A549 (cell line): ENCODE data around the gene SERPINF2. TPM values are rescaled to one million over a fixed set of nuclear protein-coding genes. Genes with fewer than 3 reads are reported as not detected.

Experiments
- ATAC-seq, 2 experiments: fragments of 200-7000 bp in 1 of 2; fragments of >200 bp in 1 of 2; cut with Nextera tagmentation in 1 of 2; cut with Tn5 transposase in 1 of 2; 3 replicates each; pipeline versions ENCODE4 v1.8.0 to v1.9.1; 2018 to 2020; ENCODE audit warnings: mild to moderate bottlenecking in 1 of 2, moderate library complexity in 1 of 2
- CTCF ChIA-PET: fragments of 300-600 bp; sonication (Branson Sonifier 250); formaldehyde crosslinking; extraction: SDS; loops from one replicate; lab custom pipeline; 2021; ENCODE audit warnings: antibody characterized with exemption, inconsistent platforms; lab: Yijun Ruan, JAX
- POLR2A ChIA-PET: fragments of 350-600 bp; formaldehyde crosslinking; extraction: SDS; loops from one replicate; lab custom pipeline; 2021; ENCODE audit warnings: antibody characterized with exemption, inconsistent platforms; lab: Yijun Ruan, JAX
- DNase-seq, 2 experiments: peaks; one replicate each; pipeline versions ENCODE4 v3.0.0 to v3.0.0-alpha.2; 2011 to 2016; ENCODE audit warnings: low read depth in 1 of 2, low spot score in 1 of 2
- FAIRE-seq: peaks from 2 replicates; lab custom pipeline; 2011; peaks lifted over from hg19 to GRCh38; lab: Jason Lieb, UNC
- H3K27ac ChIP-seq, 2 experiments: fragments of >200 bp; sonication (Bioruptor Twin); formaldehyde crosslinking; 3 replicates each; pipeline ENCODE4 v1.5.1; 2016 to 2017
- H3K4me1 ChIP-seq: fragments of >200 bp; sonication (Bioruptor Twin); formaldehyde crosslinking; 3 replicates; pipeline ENCODE4 v1.6.1; 2016
- H3K4me2 ChIP-seq: fragments of >200 bp; sonication (Bioruptor Twin); formaldehyde crosslinking; 3 replicates; pipeline ENCODE4 v1.6.1; 2016
- H3K4me3 ChIP-seq: fragments of >200 bp; sonication (Bioruptor Twin); formaldehyde crosslinking; 3 replicates; pipeline ENCODE4 v1.5.1; 2016
- H3K9me3 ChIP-seq: fragments of >200 bp; sonication (Bioruptor Twin); formaldehyde crosslinking; 3 replicates; pipeline ENCODE4 v1.6.1; 2016
- BCL3 ChIP-seq: fragments of >200 bp; sonication (Bioruptor Twin); formaldehyde crosslinking; IDR thresholded peaks from 3 replicates; pipeline ENCODE4 v1.6.1; 2016
- BHLHE40 ChIP-seq: IDR thresholded peaks from 2 replicates; pipeline ENCODE4 v1.6.1; 2012; ENCODE audit warnings: low read depth, low read length, inconsistent platforms
- CEBPB ChIP-seq, 2 experiments: fragments of >200 bp in 1 of 2; sonication (Bioruptor Twin) in 1 of 2; formaldehyde crosslinking in 1 of 2; IDR thresholded peaks; 2 replicates each; pipeline ENCODE4 v1.6.1; 2012 to 2016
- CHD2 ChIP-seq: fragments of 150-350 bp; IDR thresholded peaks from 2 replicates; pipeline ENCODE4 v1.6.1; 2014; ENCODE audit warnings: low read length; ENCODE audit not compliant: partially characterized antibody
- CTCF ChIP-seq: fragments of >200 bp; sonication (Bioruptor Twin); formaldehyde crosslinking; IDR thresholded peaks from 3 replicates; pipeline ENCODE4 v1.5.1; 2016
- EHF ChIP-seq: fragments of 250-450 bp; sonication (Bioruptor Pico); IDR thresholded peaks from 2 replicates; pipeline ENCODE4 v1.5.0; 2020; ENCODE audit warnings: mild to moderate bottlenecking
- EHMT2 ChIP-seq: fragments of 200-600 bp; sonication (generic); IDR thresholded peaks from 2 replicates; pipeline ENCODE4 v1.6.1; 2016; ENCODE audit warnings: antibody characterized with exemption, low read depth, mild to moderate bottlenecking, moderate library complexity
- ESRRA ChIP-seq: fragments of 150-350 bp; IDR thresholded peaks from 2 replicates; pipeline ENCODE4 v1.6.1; 2014; ENCODE audit warnings: mild to moderate bottlenecking, low read length, borderline replicate concordance
- FOXS1 ChIP-seq: fragments of 250-450 bp; sonication (Bioruptor Pico); IDR thresholded peaks from 2 replicates; pipeline ENCODE4 v1.5.0; 2020; ENCODE audit warnings: mild to moderate bottlenecking, moderate library complexity
- GATA3 ChIP-seq: IDR thresholded peaks from 2 replicates; pipeline ENCODE4 v1.6.1; 2012; ENCODE audit warnings: borderline replicate concordance
- HES2 ChIP-seq: fragments of >200 bp; sonication (Bioruptor Twin); formaldehyde crosslinking; IDR thresholded peaks from 2 replicates; pipeline ENCODE4 v1.6.1; 2016
- HEYL ChIP-seq: fragments of 250-450 bp; sonication (Bioruptor Pico); IDR thresholded peaks from 2 replicates; pipeline ENCODE4 v1.8.0; 2021; ENCODE audit warnings: mild to moderate bottlenecking, moderate library complexity
- HOXB5 ChIP-seq: fragments of 250-450 bp; sonication (Bioruptor Pico); IDR thresholded peaks from 2 replicates; pipeline ENCODE4 v1.5.0; 2020; ENCODE audit warnings: mild to moderate bottlenecking, moderate library complexity
- KDM1A ChIP-seq: fragments of 200-600 bp; sonication (generic); IDR thresholded peaks from 2 replicates; pipeline ENCODE4 v1.6.1; 2016; ENCODE audit warnings: low read depth, mild to moderate bottlenecking
- MAFK ChIP-seq: fragments of 450-650 bp; IDR thresholded peaks from 2 replicates; pipeline ENCODE4 v1.6.1; 2014; ENCODE audit not compliant: partially characterized antibody
- MAX ChIP-seq: IDR thresholded peaks from 2 replicates; pipeline ENCODE4 v1.6.1; 2012
- MAZ ChIP-seq: fragments of 150-350 bp; IDR thresholded peaks from 2 replicates; pipeline ENCODE4 v1.6.1; 2014; ENCODE audit warnings: antibody characterized with exemption, low read depth, low read length, borderline replicate concordance
- NFE2L2 ChIP-seq: fragments of 150-350 bp; conservative IDR thresholded peaks from 2 replicates; pipeline ENCODE4 v1.6.1; 2014; ENCODE audit warnings: low read length
- NPAS2 ChIP-seq: fragments of 250-450 bp; sonication (Bioruptor Pico); IDR thresholded peaks from 2 replicates; pipeline ENCODE4 v1.8.0; 2022; ENCODE audit warnings: mild to moderate bottlenecking, moderate library complexity, borderline replicate concordance
- PBX3 ChIP-seq: IDR thresholded peaks from 2 replicates; pipeline ENCODE4 v1.6.1; 2012
- POLR2A ChIP-seq: IDR thresholded peaks from 2 replicates; pipeline ENCODE4 v1.6.1; 2012; ENCODE audit warnings: mild to moderate bottlenecking, low read length
- POLR2AphosphoS2 ChIP-seq: conservative IDR thresholded peaks from 2 replicates; pipeline ENCODE4 v1.6.1; 2012; ENCODE audit warnings: low read length, improper control_type of control experiment, inconsistent platforms
- RAD21 ChIP-seq, 2 experiments: fragments of >200 bp in 1 of 2; sonication (Bioruptor Twin) in 1 of 2; formaldehyde crosslinking in 1 of 2; IDR thresholded peaks in 1 of 2; conservative IDR thresholded peaks in 1 of 2; 2 replicates in 1 of 2; 3 replicates in 1 of 2; pipeline ENCODE4 v1.6.1; 2012 to 2018; ENCODE audit warnings: inconsistent platforms in 1 of 2
- RARB ChIP-seq: fragments of 250-450 bp; sonication (Bioruptor Pico); IDR thresholded peaks from 2 replicates; pipeline ENCODE4 v1.8.0; 2021; ENCODE audit warnings: mild to moderate bottlenecking, moderate library complexity
- RCOR1 ChIP-seq: fragments of 150-350 bp; IDR thresholded peaks from 2 replicates; pipeline ENCODE4 v1.6.1; 2014; ENCODE audit warnings: antibody characterized with exemption, low read length, low read depth
- REST ChIP-seq: fragments of 200-600 bp; sonication (generic); IDR thresholded peaks from 2 replicates; pipeline ENCODE4 v1.6.1; 2016; ENCODE audit warnings: antibody characterized with exemption, mild to moderate bottlenecking, moderate library complexity
- RNF2 ChIP-seq: fragments of 200-600 bp; sonication (generic); IDR thresholded peaks from 2 replicates; pipeline ENCODE4 v1.6.1; 2016; ENCODE audit warnings: low read depth, mild to moderate bottlenecking, antibody characterized with exemption, moderate library complexity, borderline replicate concordance
- SMC3 ChIP-seq: fragments of >200 bp; sonication (Bioruptor Twin); formaldehyde crosslinking; IDR thresholded peaks from 3 replicates; pipeline ENCODE4 v1.6.1; 2018; ENCODE audit warnings: inconsistent platforms
- TFCP2L1 ChIP-seq: fragments of 250-450 bp; sonication (Bioruptor Pico); IDR thresholded peaks from 2 replicates; pipeline ENCODE4 v1.5.0; 2021; ENCODE audit warnings: mild to moderate bottlenecking
- USF2 ChIP-seq: fragments of 450-650 bp; IDR thresholded peaks from 2 replicates; pipeline ENCODE4 v1.6.1; 2014; ENCODE audit warnings: antibody characterized with exemption
- ZFP36 ChIP-seq: fragments of 450-650 bp; IDR thresholded peaks from 2 replicates; pipeline ENCODE4 v1.6.1; 2014; ENCODE audit warnings: borderline replicate concordance; ENCODE audit not compliant: partially characterized antibody
- ZNF302 ChIP-seq: fragments of 250-450 bp; sonication (Bioruptor Pico); IDR thresholded peaks from 2 replicates; pipeline ENCODE4 v1.9.0; 2021; ENCODE audit warnings: inconsistent platforms, mild to moderate bottlenecking, moderate library complexity
- WGBS: methylation state at CpG from one replicate; pipeline ENCODE4 v1.1.6; 2017; ENCODE audit errors: missing lambda C conversion rate; 5-methylcytosine and 5-hydroxymethylcytosine counted together
- polyA plus RNA-seq, 4 experiments: library from polyadenylated mRNA; depleted of rRNA in 3 of 4; stranded (reverse); fragments of >200 nt; fragmentation: RNase III in 1 of 4; extraction: RNeasy Plus Mini Kit Qiagen cat#74134 plus additional on column Dnase treatment in 1 of 4; gene quantifications; 2 replicates in 3 of 4; 3 replicates in 1 of 4; pipeline ENCODE4 v1.2.3, GENCODE V29; 2011 to 2017

Gene SERPINF2
- polyA plus RNA-seq, 2 of the 4 experiments (the other 2 are of a cell fraction): 2.1 to 2.9 TPM

GRCh38 chr17:1720856-1721386 is 21.8 kb upstream of the SERPINF2 start:
- H3K4me3 ChIP-seq: no peak overlapping the region
- FAIRE-seq (peak; percentile 81), DNase-seq (peak; percentile 56 to 81), ATAC-seq (no peak)
- no peaks in the 10 kb centered on the region for H3K9me3 ChIP-seq
- CTCF ChIA-PET: interaction anchor here (0.6 to 23.8 kb wide), 55 partner anchors 9 to 1937 kb away, joined by 3 to 591 read pairs (median 4); partner anchors contain the start of genes RILP, RTN4RL1 and SERPINF1
- POLR2A ChIA-PET: interaction anchor here (0.6 to 0.7 kb wide), 2 partner anchors 11 to 109 kb away, joined by 3 to 4 read pairs; partner anchors contain the start of genes RPA1 and SMYD4
- peak overlapping the region; percentile 70 for H3K4me2 ChIP-seq
- H3K4me1 ChIP-seq: peaks cover 29% of the 10 kb centered on the region
- 32% methylated on average over 11 of the region's 11 CpGs for WGBS
- peak overlapping the region; percentile 14 to 67; a peak in 3 of 6 replicates for H3K27ac ChIP-seq
- TF ChIP-seq TFCP2L1 (CRISPR knock-in tag) (no peak), USF2 (no peak), EHF (no peak), NPAS2 (no peak), PBX3 (no peak), HES2 (no peak), RAD21 (conservative IDR thresholded peaks at IDR 0.05 in 1 of 2, IDR thresholded peaks at IDR 0.05 in 1 of 2) (peak; percentile 94 to 99), REST (no peak), MAZ (no peak), MAX (no peak), RNF2 (no peak), ZFP36 (no peak), HEYL (CRISPR knock-in tag) (no peak), CEBPB (IDR thresholded peaks at IDR 0.05) (no peak), FOXS1 (CRISPR knock-in tag) (no peak), RCOR1 (no peak), BCL3 (no peak), BHLHE40 (no peak), HOXB5 (no peak), CTCF (peak; percentile 99), KDM1A (no peak), ESRRA (peak; percentile 97), ZNF302 (no peak), POLR2AphosphoS2 (no peak), EHMT2 (no peak), RARB (no peak), MAFK (no peak), SMC3 (peak; percentile 84), POLR2A (no peak), CHD2 (no peak), GATA3 (no peak), NFE2L2 (no peak)
